Hepatocyte (in vitro differentiated cells): ENCODE results near the gene FRS2. TPM values are rescaled to one million over a fixed set of nuclear protein-coding genes. Genes with fewer than 3 reads are reported as not detected.
A peak's percentile ranks its signal among the peaks of the same experiment; 100 is the strongest.

Experiments used
- DNase-seq: peaks from one replicate; pipeline ENCODE4 v3.0.0-alpha.2; 2016; ENCODE audit warnings: low spot score
- H2AFZ ChIP-seq: fragments of 200-600 bp; sonication (generic); 2 replicates; pipeline ENCODE4 v1.6.0; 2016; ENCODE audit warnings: antibody characterized with exemption, mild to moderate bottlenecking
- H3K27ac ChIP-seq: fragments of 200-600 bp; sonication (generic); 2 replicates; pipeline ENCODE4 v1.5.1; 2016; ENCODE audit warnings: mild to moderate bottlenecking
- H3K27me3 ChIP-seq: fragments of 200-600 bp; sonication (generic); 2 replicates; pipeline ENCODE4 v1.6.1; 2016
- H3K36me3 ChIP-seq: fragments of 200-600 bp; sonication (generic); replicated peaks from 2 replicates; pipeline ENCODE4 v1.5.1; 2016; ENCODE audit warnings: low read depth; ENCODE audit not compliant: insufficient read depth
- H3K4me1 ChIP-seq: fragments of 200-600 bp; sonication (generic); 2 replicates; pipeline ENCODE4 v1.5.1; 2016; ENCODE audit warnings: mild to moderate bottlenecking, moderate library complexity; ENCODE audit not compliant: insufficient read depth
- H3K4me2 ChIP-seq: fragments of 200-600 bp; sonication (generic); 2 replicates; pipeline ENCODE4 v1.6.0; 2016
- H3K4me3 ChIP-seq: fragments of 200-600 bp; sonication (generic); 2 replicates; pipeline ENCODE4 v1.5.1; 2016; ENCODE audit warnings: mild to moderate bottlenecking
- H3K79me2 ChIP-seq: fragments of 200-600 bp; sonication (generic); 2 replicates; pipeline ENCODE4 v1.6.0; 2017; ENCODE audit warnings: mild to moderate bottlenecking
- H3K9me2 ChIP-seq: fragments of 200-600 bp; sonication (generic); replicated peaks from 2 replicates; pipeline ENCODE4 v1.6.0; 2017; ENCODE audit warnings: mild to moderate bottlenecking; ENCODE audit not compliant: insufficient read depth
- H3K9me3 ChIP-seq: fragments of 200-600 bp; sonication (generic); 2 replicates; pipeline ENCODE4 v1.5.1; 2016; ENCODE audit warnings: low read depth, mild to moderate bottlenecking
- H4K20me1 ChIP-seq: fragments of 200-600 bp; sonication (generic); 2 replicates; pipeline ENCODE4 v1.6.0; 2016; ENCODE audit warnings: mild to moderate bottlenecking; ENCODE audit not compliant: insufficient read depth, poor library complexity, severe bottlenecking
- CTCF ChIP-seq: fragments of 200-600 bp; sonication (generic); IDR thresholded peaks from 2 replicates; pipeline ENCODE4 v1.5.1; 2016; ENCODE audit warnings: antibody characterized with exemption, mild to moderate bottlenecking; ENCODE audit not compliant: poor library complexity
- EZH2 ChIP-seq: fragments of 200-600 bp; sonication (generic); IDR thresholded peaks from 2 replicates; pipeline ENCODE4 v1.6.1; 2016; ENCODE audit warnings: antibody characterized with exemption, mild to moderate bottlenecking, borderline replicate concordance
- EZH2phosphoT487 ChIP-seq: fragments of 200-600 bp; sonication (generic); IDR thresholded peaks from one replicate; pipeline ENCODE4 v1.6.1; 2018; ENCODE audit warnings: antibody characterized with exemption, mild to moderate bottlenecking, low read depth, moderate library complexity; ENCODE audit not compliant: unreplicated experiment, severe bottlenecking
- WGBS: methylation state at CpG from one replicate; pipeline ENCODE4 v1.1.6; 2016; ENCODE audit warnings: low lambda C conversion rate; ENCODE audit errors: missing lambda C conversion rate; 5-methylcytosine and 5-hydroxymethylcytosine counted together
- polyA plus RNA-seq: library from polyadenylated mRNA; unstranded; fragments of >200 nt; fragmentation: Nextera tagmentation; extraction: Ambion mirVana; gene quantifications from 2 replicates; pipeline ENCODE4 v1.2.1, GENCODE V29; 2016
- total RNA-seq: library from RNA; depleted of rRNA; stranded (reverse); fragments of >200 nt; gene quantifications from 2 replicates; pipeline ENCODE4 v1.2.3, GENCODE V29; 2014

FRS2 gene
- total and polyA plus RNA-seq, 2 experiments from 2014 or later: 14.7 to 76.4 TPM

DNA sequence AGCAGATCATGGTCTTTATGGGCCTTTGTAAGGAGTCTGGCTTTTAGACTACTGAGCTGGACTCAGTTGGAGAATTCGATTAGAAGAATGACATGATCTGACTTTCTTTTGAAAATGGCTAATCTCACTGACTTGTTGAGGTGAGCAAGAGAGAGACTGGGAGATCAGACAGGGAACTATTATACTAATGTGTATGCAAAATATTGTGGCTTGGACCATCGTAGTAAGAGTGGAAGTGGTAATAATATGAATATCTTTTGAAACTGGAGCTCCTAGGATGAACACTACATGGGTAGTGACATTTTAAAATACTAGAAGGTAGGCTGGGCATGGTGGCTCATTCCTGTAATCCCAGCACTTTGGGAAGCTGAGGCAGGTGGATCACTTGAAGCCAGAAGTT is 58.8 kb downstream of the FRS2 start:
- peaks cover 94% of the 10 kb centered on the region for H3K79me2 ChIP-seq
- no peak for DNase-seq
- H3K4me2 ChIP-seq: no peak overlapping the region
- H2AFZ ChIP-seq: no peak overlapping the region
- peak overlapping the region; percentile 79 for H3K27ac ChIP-seq
- 94% methylated on average over 2 of the region's 2 CpGs for WGBS
- TF ChIP-seq EZH2: no peak
- no peak for TF ChIP-seq EZH2phosphoT487
- no peak for TF ChIP-seq CTCF
- H3K36me3 ChIP-seq: no peaks in the 10 kb centered on the region
- no peaks in the 10 kb centered on the region for H3K27me3 ChIP-seq
- H3K4me3 ChIP-seq: no peak overlapping the region
- H3K9me2 ChIP-seq: no peaks in the 10 kb centered on the region
- H4K20me1 ChIP-seq: no peaks in the 10 kb centered on the region
- H3K9me3 ChIP-seq: no peaks in the 10 kb centered on the region
- peaks cover 16% of the 10 kb centered on the region for H3K4me1 ChIP-seq

DNA sequence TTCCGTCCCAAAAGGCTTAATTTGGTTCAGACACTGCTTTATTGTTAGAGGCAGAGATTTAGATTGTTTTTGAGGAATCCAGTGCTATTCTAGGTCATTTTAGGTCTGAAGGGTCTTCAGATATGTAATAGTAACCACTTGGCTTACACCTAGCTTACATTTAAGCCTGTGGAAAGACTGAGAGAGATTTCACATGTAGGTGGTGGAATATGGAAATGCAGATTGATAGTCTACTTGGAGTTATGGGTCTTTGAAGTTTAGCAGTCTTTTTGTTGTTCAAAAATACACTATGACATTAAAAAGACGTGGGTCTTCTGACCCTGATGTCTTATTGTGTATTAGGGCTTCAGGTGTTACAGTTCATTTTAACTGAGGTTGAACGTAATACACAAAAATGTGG is 63.7 kb downstream of the FRS2 start:
- no peaks in the 10 kb centered on the region for H3K27me3 ChIP-seq
- no peaks in the 10 kb centered on the region for H3K9me3 ChIP-seq
- no peak overlapping the region for H3K4me3 ChIP-seq
- no peaks in the 10 kb centered on the region for H4K20me1 ChIP-seq
- no peak overlapping the region for H3K4me2 ChIP-seq
- 84% methylated on average over 3 of the region's 3 CpGs for WGBS
- DNase-seq: no peak
- peak overlapping the region; percentile 83 for H3K27ac ChIP-seq
- no peak for TF ChIP-seq EZH2phosphoT487
- no peak for TF ChIP-seq CTCF
- no peak for TF ChIP-seq EZH2
- H3K9me2 ChIP-seq: no peaks in the 10 kb centered on the region
- peaks cover 82% of the 10 kb centered on the region for H3K79me2 ChIP-seq
- H3K36me3 ChIP-seq: no peaks in the 10 kb centered on the region
- peaks cover 7% of the 10 kb centered on the region for H3K4me1 ChIP-seq
- no peak overlapping the region for H2AFZ ChIP-seq

DNA sequence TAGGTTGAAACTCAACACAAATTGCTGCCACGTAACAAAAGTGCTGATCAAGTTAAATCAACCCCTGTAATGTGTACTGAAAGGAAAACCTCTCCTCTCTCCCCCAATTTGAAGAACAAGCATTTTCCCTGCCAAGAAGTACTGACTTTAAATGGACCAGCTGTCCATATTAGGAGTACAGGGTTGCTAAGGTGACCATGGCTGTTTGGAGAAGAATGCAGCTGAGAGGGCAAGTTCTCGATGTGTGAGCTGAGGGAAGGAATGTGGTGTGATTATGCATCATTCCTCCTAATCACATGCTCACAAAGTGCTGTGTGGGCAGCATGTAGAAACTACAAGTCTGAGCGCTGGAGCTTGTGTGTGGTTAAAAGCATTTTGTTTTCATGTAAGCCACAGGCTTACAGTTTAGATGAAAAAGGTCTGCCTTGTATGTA is 64.2 kb downstream of the FRS2 start:
- peak; percentile 89 for DNase-seq
- H3K79me2 ChIP-seq: peaks cover 81% of the 10 kb centered on the region
- H3K9me2 ChIP-seq: no peaks in the 10 kb centered on the region
- no peaks in the 10 kb centered on the region for H3K36me3 ChIP-seq
- H3K4me3 ChIP-seq: no peak overlapping the region
- 31% methylated on average over 3 of the region's 3 CpGs for WGBS
- H3K4me2 ChIP-seq: peak overlapping the region; percentile 58
- H2AFZ ChIP-seq: no peak overlapping the region
- no peak for TF ChIP-seq EZH2phosphoT487
- no peak for TF ChIP-seq CTCF
- no peak for TF ChIP-seq EZH2
- H4K20me1 ChIP-seq: no peaks in the 10 kb centered on the region
- H3K27ac ChIP-seq: peak overlapping the region; percentile 83
- H3K4me1 ChIP-seq: peaks cover 7% of the 10 kb centered on the region
- no peaks in the 10 kb centered on the region for H3K9me3 ChIP-seq
- no peaks in the 10 kb centered on the region for H3K27me3 ChIP-seq

DNA sequence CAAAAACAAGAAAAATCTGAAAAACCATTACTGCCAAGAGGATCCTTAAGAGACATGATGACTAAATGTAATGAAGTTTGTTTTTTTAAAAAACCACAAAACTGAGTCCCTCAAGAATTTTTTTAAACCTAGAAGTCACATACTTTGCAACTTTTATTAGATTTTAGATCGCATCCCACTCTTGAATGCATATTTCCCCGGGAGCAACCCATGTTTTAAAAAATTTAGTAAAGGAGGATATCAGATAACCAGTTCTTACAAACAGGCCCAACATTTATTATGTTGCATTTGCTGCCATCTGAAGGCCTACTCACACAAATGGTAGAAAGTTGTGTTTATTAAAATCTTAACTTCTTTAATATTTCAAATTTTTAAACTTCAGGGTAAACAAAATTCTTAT is 70.8 kb downstream of the FRS2 start:
- Histone ChIP-seq H4K20me1 (no peaks in the 10 kb centered on the region), H3K9me3 (peaks cover 9% of the 10 kb centered on the region), H3K4me3 (no peak overlapping the region), H2AFZ (no peak overlapping the region), H3K36me3 (no peaks in the 10 kb centered on the region), H3K27me3 (no peaks in the 10 kb centered on the region), H3K4me2 (no peak overlapping the region), H3K27ac (no peak overlapping the region), H3K4me1 (no peaks in the 10 kb centered on the region), H3K9me2 (no peaks in the 10 kb centered on the region), H3K79me2 (peaks cover 40% of the 10 kb centered on the region)
- no peak for TF ChIP-seq CTCF
- no peak for TF ChIP-seq EZH2
- TF ChIP-seq EZH2phosphoT487: no peak
- WGBS: 81% methylated on average over 2 of the region's 2 CpGs
- DNase-seq: no peak
